Liver (tissue), 9 donors: ENCODE results near the gene RBM20. TPM values are rescaled to one million over a fixed set of nuclear protein-coding genes. Genes with fewer than 3 reads are reported as not detected.

Source experiments
- DNase-seq: peaks from one replicate; pipeline ENCODE4 v3.0.0-alpha.2; 2017; ENCODE audit warnings: low spot score
- H3K27ac ChIP-seq, 2 donors: one replicate each; pipeline ENCODE4 v1.7.0; 2013; ENCODE audit warnings: inconsistent platforms in 2 of 2, low read length in 2 of 2, control low read depth in 1 of 2, low read depth in 1 of 2, mild to moderate bottlenecking in 1 of 2
- H3K27me3 ChIP-seq, 4 donors: one replicate each; pipeline versions ENCODE4 v1.6.1 to v1.7.0; 2013; ENCODE audit warnings: low read length in 3 of 4, inconsistent platforms in 1 of 4, mild to moderate bottlenecking in 1 of 4, moderate library complexity in 1 of 4; ENCODE audit not compliant: control insufficient read depth in 4 of 4, insufficient read depth in 4 of 4
- H3K36me3 ChIP-seq, 4 donors: one replicate each; pipeline versions ENCODE4 v1.6.1 to v1.7.0; 2013; ENCODE audit warnings: low read length in 3 of 4, mild to moderate bottlenecking in 3 of 4, low read depth in 1 of 4, moderate library complexity in 1 of 4; ENCODE audit not compliant: control insufficient read depth in 4 of 4, insufficient read depth in 3 of 4
- H3K4me1 ChIP-seq, 4 donors: one replicate each; pipeline versions ENCODE4 v1.6.1 to v1.7.0; 2013; ENCODE audit warnings: low read length in 3 of 4, mild to moderate bottlenecking in 3 of 4, moderate library complexity in 1 of 4; ENCODE audit not compliant: control insufficient read depth in 4 of 4, insufficient read depth in 4 of 4
- H3K4me3 ChIP-seq, 3 donors: one replicate each; pipeline versions ENCODE4 v1.6.1 to v1.7.0; 2013; ENCODE audit warnings: low read length in 3 of 3, control low read depth in 1 of 3, low read depth in 1 of 3, mild to moderate bottlenecking in 1 of 3
- H3K9ac ChIP-seq, 2 donors: one replicate each; pipeline ENCODE4 v1.7.0; 2013; ENCODE audit warnings: low read length in 2 of 2, mild to moderate bottlenecking in 2 of 2, moderate library complexity in 2 of 2, control low read depth in 1 of 2, low read depth in 1 of 2
- H3K9me3 ChIP-seq, 4 donors: one replicate each; pipeline versions ENCODE4 v1.6.1 to v1.7.0; 2013; ENCODE audit warnings: low read length in 3 of 4; ENCODE audit not compliant: control insufficient read depth in 4 of 4
- ATF3 ChIP-seq: IDR thresholded peaks from 2 replicates; pipeline ENCODE4 v1.6.1; 2016; ENCODE audit warnings: antibody characterized with exemption
- CTCF ChIP-seq: fragments of 150-350 bp; IDR thresholded peaks from 2 replicates; pipeline ENCODE4 v1.5.1; 2017; ENCODE audit warnings: improper control_type of control experiment, low read depth, low read length; ENCODE audit not compliant: missing input control
- EGR1 ChIP-seq, 2 donors: IDR thresholded peaks; 2 replicates each; pipeline ENCODE4 v1.6.1; 2016 to 2018; ENCODE audit warnings: antibody characterized with exemption in 2 of 2, low read depth in 2 of 2
- FOXA1 ChIP-seq: IDR thresholded peaks from 2 replicates; pipeline ENCODE4 v1.6.1; 2016; ENCODE audit warnings: antibody characterized with exemption
- FOXA2 ChIP-seq: IDR thresholded peaks from 2 replicates; pipeline ENCODE4 v1.6.1; 2016; ENCODE audit warnings: antibody characterized with exemption
- GABPA ChIP-seq, 2 donors: IDR thresholded peaks in 1 of 2; conservative IDR thresholded peaks in 1 of 2; 2 replicates each; pipeline ENCODE4 v1.6.1; 2016; ENCODE audit warnings: antibody characterized with exemption in 2 of 2, mild to moderate bottlenecking in 1 of 2, moderate library complexity in 1 of 2
- HNF4A ChIP-seq, 2 donors: conservative IDR thresholded peaks; 2 replicates each; pipeline ENCODE4 v1.6.1; 2016; ENCODE audit warnings: antibody characterized with exemption in 2 of 2, mild to moderate bottlenecking in 2 of 2
- HNF4G ChIP-seq: IDR thresholded peaks from 2 replicates; pipeline ENCODE4 v1.6.1; 2016; ENCODE audit warnings: antibody characterized with exemption
- JUND ChIP-seq, 2 donors: IDR thresholded peaks; 2 replicates each; pipeline ENCODE4 v1.6.1; 2016; ENCODE audit warnings: antibody characterized with exemption in 2 of 2
- NR2F2 ChIP-seq: IDR thresholded peaks from 2 replicates; pipeline ENCODE4 v1.6.1; 2016; ENCODE audit warnings: antibody characterized with exemption
- RAD21 ChIP-seq, 2 donors: IDR thresholded peaks; 2 replicates each; pipeline ENCODE4 v1.6.1; 2016; ENCODE audit warnings: antibody characterized with exemption in 2 of 2, mild to moderate bottlenecking in 2 of 2
- REST ChIP-seq: IDR thresholded peaks from 2 replicates; pipeline ENCODE4 v1.6.1; 2016; ENCODE audit warnings: antibody characterized with exemption, mild to moderate bottlenecking
- RXRA ChIP-seq, 2 donors: IDR thresholded peaks; 2 replicates each; pipeline ENCODE4 v1.6.1; 2017 to 2018; ENCODE audit warnings: antibody characterized with exemption in 2 of 2, mild to moderate bottlenecking in 1 of 2
- SP1 ChIP-seq: IDR thresholded peaks from 2 replicates; pipeline ENCODE4 v1.6.1; 2018; ENCODE audit warnings: antibody characterized with exemption, mild to moderate bottlenecking
- TAF1 ChIP-seq: conservative IDR thresholded peaks from 2 replicates; pipeline ENCODE4 v1.6.1; 2016; ENCODE audit warnings: antibody characterized with exemption, mild to moderate bottlenecking
- YY1 ChIP-seq: IDR thresholded peaks from 2 replicates; pipeline ENCODE4 v1.6.1; 2016; ENCODE audit warnings: antibody characterized with exemption, mild to moderate bottlenecking
- WGBS: extraction: QIAGEN DNeasy Blood & Tissue Kit; methylation state at CpG from one replicate; pipeline ENCODE4 v1.1.7; 2013; 5-methylcytosine and 5-hydroxymethylcytosine counted together
- polyA plus RNA-seq, 2 donors: library from polyadenylated mRNA; stranded (reverse) in 1 of 2; unstranded in 1 of 2; fragments of 200-250 nt in 1 of 2; fragments of >200 nt in 1 of 2; fragmentation: Nextera tagmentation in 1 of 2; extraction: Ambion mirVana in 1 of 2; gene quantifications; one replicate each; pipeline versions ENCODE4 v1.2.1 to v1.2.3, GENCODE V29; 2013 to 2015
- total RNA-seq, 2 donors: library from RNA; depleted of rRNA; stranded (reverse); fragments of >200 nt; gene quantifications; one replicate each; pipeline ENCODE4 v1.2.3, GENCODE V29; 2014
- TF ChIP-seq, protein P1 (sequence below): IDR thresholded peaks from 2 replicates; pipeline ENCODE4 v1.6.1; 2016; ENCODE audit warnings: antibody characterized with exemption
- TF ChIP-seq, protein P2 (sequence below): IDR thresholded peaks from 2 replicates; pipeline ENCODE4 v1.6.1; 2016; ENCODE audit warnings: antibody characterized with exemption
- donor health status: healthy.
- donor health status: healthy.
- donor health status: healthy.
- donor health status: healthy.
- donor health status: healthy.

RBM20 gene
- total and polyA plus RNA-seq, 4 donors: 0.03 to 0.08 (median 0.05) TPM; not detected in 1

- DNase-seq: no peak
- H3K9me3 ChIP-seq: no peaks in the 10 kb centered on the region
- no peaks in the 10 kb centered on the region for H3K36me3 ChIP-seq
- 40% methylated on average over 16 of the region's 16 CpGs for WGBS
- no peaks in the 10 kb centered on the region for H3K27me3 ChIP-seq
- peak overlapping the region; percentile 38 to 52 (median 42) for H3K4me3 ChIP-seq
- peak overlapping the region; percentile 11 to 55 for H3K27ac ChIP-seq
- peak overlapping the region in 1 of 2 donors; percentile 39 for H3K9ac ChIP-seq
- H3K4me1 ChIP-seq: peaks cover 0 to 40% (median 34%) of the 10 kb centered on the region in 4 donors
- TF ChIP-seq, protein P1, sequence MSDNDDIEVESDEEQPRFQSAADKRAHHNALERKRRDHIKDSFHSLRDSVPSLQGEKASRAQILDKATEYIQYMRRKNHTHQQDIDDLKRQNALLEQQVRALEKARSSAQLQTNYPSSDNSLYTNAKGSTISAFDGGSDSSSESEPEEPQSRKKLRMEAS: no peak
- TF ChIP-seq RAD21 (IDR thresholded peaks at IDR 0.05): peak in 1 of 2 donors; percentile 32
- no peak for TF ChIP-seq YY1
- no peak for TF ChIP-seq ATF3
Observed at GRCh38 chr10:110733218-110733952, 89.2 kb downstream of the RBM20 start.

GRCh38 chr10:110735620-110736027 lies 91.5 kb downstream of the RBM20 start:
- H3K27ac ChIP-seq: peak overlapping the region; percentile 39 to 55
- TF ChIP-seq HNF4G (no peak), NR2F2 (no peak), GABPA (IDR thresholded peaks at IDR 0.05 in 1 of 2, conservative IDR thresholded peaks at IDR 0.05 in 1 of 2) (no peak), JUND (IDR thresholded peaks at IDR 0.05) (peak in 1 of 2 donors; percentile 41), CTCF (no peak), FOXA1 (peak; percentile 21), HNF4A (conservative IDR thresholded peaks at IDR 0.05) (peak; percentile 60 to 78), SP1 (no peak), YY1 (peak; percentile 19), FOXA2 (peak; percentile 72), TAF1 (no peak), ATF3 (no peak), RAD21 (IDR thresholded peaks at IDR 0.05) (no peak), RXRA (IDR thresholded peaks at IDR 0.05) (peak; percentile 70 to 80), REST (peak; percentile 32), EGR1 (IDR thresholded peaks at IDR 0.05; ENCODE audit: low read depth in 2 of 2) (no peak)
- TF ChIP-seq, protein P2, sequence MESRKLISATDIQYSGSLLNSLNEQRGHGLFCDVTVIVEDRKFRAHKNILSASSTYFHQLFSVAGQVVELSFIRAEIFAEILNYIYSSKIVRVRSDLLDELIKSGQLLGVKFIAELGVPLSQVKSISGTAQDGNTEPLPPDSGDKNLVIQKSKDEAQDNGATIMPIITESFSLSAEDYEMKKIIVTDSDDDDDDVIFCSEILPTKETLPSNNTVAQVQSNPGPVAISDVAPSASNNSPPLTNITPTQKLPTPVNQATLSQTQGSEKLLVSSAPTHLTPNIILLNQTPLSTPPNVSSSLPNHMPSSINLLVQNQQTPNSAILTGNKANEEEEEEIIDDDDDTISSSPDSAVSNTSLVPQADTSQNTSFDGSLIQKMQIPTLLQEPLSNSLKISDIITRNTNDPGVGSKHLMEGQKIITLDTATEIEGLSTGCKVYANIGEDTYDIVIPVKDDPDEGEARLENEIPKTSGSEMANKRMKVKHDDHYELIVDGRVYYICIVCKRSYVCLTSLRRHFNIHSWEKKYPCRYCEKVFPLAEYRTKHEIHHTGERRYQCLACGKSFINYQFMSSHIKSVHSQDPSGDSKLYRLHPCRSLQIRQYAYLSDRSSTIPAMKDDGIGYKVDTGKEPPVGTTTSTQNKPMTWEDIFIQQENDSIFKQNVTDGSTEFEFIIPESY: peak; percentile 39
- TF ChIP-seq, protein P1: peak; percentile 25
- peaks cover 0 to 54% (median 43%) of the 10 kb centered on the region in 4 donors for H3K4me1 ChIP-seq
- WGBS: 40% methylated on average over 6 of the region's 6 CpGs
- H3K9ac ChIP-seq: no peak overlapping the region
- H3K9me3 ChIP-seq: no peaks in the 10 kb centered on the region
- no peaks in the 10 kb centered on the region for H3K27me3 ChIP-seq
- no peaks in the 10 kb centered on the region for H3K36me3 ChIP-seq
- no peak for DNase-seq
- peak overlapping the region in 1 of 3 donors; percentile 11 for H3K4me3 ChIP-seq
